ENCODE data around the gene SHISA9. TPM values are rescaled to one million over a fixed set of nuclear protein-coding genes. Genes with fewer than 3 reads are reported as not detected.

SHISA9 gene
- total RNA-seq: under 0.01 TPM in 1 of 2 replicates, not detected in the other

DNA sequence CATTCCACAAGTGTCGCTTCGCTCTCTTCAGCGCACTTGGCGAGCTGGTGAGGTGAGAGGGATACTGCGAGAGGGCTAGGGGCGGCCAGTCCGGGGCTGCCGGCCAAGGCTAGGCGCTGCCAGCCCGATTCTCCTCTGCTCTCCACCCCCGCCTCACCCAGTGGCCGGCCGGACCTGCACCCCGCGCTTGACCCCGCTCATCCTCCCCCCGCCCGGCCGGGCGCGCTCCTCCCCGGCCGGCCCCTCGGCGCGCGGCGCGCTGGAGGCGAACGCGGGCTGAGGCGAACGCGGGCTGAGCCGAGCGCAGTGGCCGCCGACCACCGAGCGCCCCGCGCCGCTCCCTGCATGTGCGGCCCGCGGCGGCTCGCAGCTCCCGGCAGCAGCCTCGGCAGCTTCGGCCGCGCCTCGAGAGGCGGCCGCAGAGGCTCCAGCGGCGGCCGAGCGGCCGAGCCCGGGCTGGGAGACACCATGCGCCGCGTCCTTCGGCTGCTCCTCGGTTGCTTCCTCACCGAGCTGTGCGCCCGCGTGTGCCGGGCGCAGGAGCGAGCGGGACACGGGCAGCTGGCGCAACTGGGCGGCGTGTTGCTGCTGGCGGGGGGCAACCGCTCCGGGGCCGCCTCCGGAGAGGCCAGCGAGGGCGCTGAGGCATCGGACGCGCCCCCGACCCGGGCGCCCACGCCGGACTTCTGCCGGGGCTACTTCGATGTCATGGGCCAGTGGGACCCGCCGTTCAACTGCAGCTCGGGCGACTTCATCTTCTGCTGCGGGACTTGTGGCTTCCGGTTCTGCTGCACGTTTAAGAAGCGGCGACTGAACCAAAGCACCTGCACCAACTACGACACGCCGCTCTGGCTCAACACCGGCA lies at the start of gene SHISA9:
SHISA9 (plus strand) TSS at position 2 of the 865 bp plus-strand sequence.

Other genes starting within 250 kb of the SHISA9 start
- gene CPPED1, start 97.7 kb upstream of the SHISA9 start, total RNA-seq: 42.5 and 44.4 TPM in 2 replicates